WTC11 (cell line): ENCODE results near the gene TRAPPC8. TPM values are rescaled to one million over a fixed set of nuclear protein-coding genes. Genes with fewer than 3 reads are reported as not detected.

Source experiments
- ATAC-seq: fragments of 200-7000 bp; cut with Tn5 transposase; 2 replicates; pipeline ENCODE4 v1.10.0; 2021; ENCODE audit warnings: mild to moderate bottlenecking, moderate library complexity
- CTCF ChIA-PET: fragments of 300-600 bp; sonication (Branson Sonifier 250); formaldehyde crosslinking; loops from one replicate; lab custom pipeline; 2021; ENCODE audit warnings: antibody characterized with exemption; lab: Charles Lee
- POLR2A ChIA-PET: fragments of 350-600 bp; sonication (Branson Sonifier 250); formaldehyde crosslinking; loops from one replicate; lab custom pipeline; 2021; ENCODE audit warnings: antibody characterized with exemption; lab: Charles Lee
- DNase-seq: peaks from one replicate; pipeline ENCODE4 v3.0.0; 2021; ENCODE audit warnings: low spot score
- H3K27ac Mint-ChIP-seq: 2 replicates; pipeline ENCODE4 v1.8.0; 2021; ENCODE audit warnings: mixed read lengths
- H3K27me3 Mint-ChIP-seq: 2 replicates; pipeline ENCODE4 v1.8.0; 2021; ENCODE audit warnings: low read depth, mild to moderate bottlenecking, moderate library complexity, mixed read lengths
- H3K36me3 Mint-ChIP-seq: 2 replicates; pipeline ENCODE4 v1.8.0; 2021; ENCODE audit warnings: mixed read lengths
- H3K4me1 Mint-ChIP-seq: 2 replicates; pipeline ENCODE4 v1.8.0; 2022; ENCODE audit warnings: mixed read lengths
- H3K4me3 Mint-ChIP-seq: 2 replicates; pipeline ENCODE4 v1.8.0; 2021; ENCODE audit warnings: mild to moderate bottlenecking, moderate library complexity, mixed read lengths
- H3K9me3 Mint-ChIP-seq: 2 replicates; pipeline ENCODE4 v1.8.0; 2021; ENCODE audit warnings: mixed read lengths
- CBFB ChIP-seq: sonication (generic); formaldehyde crosslinking; IDR thresholded peaks from 2 replicates; pipeline ENCODE4 v1.8.1; 2022; ENCODE audit warnings: mild to moderate bottlenecking, low read depth, missing genetic modification reagents
- CTCF ChIP-seq: fragments of 200-600 bp; IDR thresholded peaks from 2 replicates; pipeline ENCODE4 v1.8.0; 2022; ENCODE audit warnings: antibody characterized with exemption
- HMGA2 ChIP-seq: fragments of 250-450 bp; sonication (Bioruptor Pico); IDR thresholded peaks from 2 replicates; pipeline ENCODE4 v1.4.0; 2021; ENCODE audit warnings: mild to moderate bottlenecking, moderate library complexity
- KAT7 ChIP-seq: sonication (generic); formaldehyde crosslinking; IDR thresholded peaks from 2 replicates; pipeline ENCODE4 v1.8.1; 2023; ENCODE audit warnings: missing genetic modification reagents, mild to moderate bottlenecking, borderline replicate concordance
- NFATC4 ChIP-seq: fragments of 250-450 bp; sonication (Bioruptor Pico); IDR thresholded peaks from 2 replicates; pipeline ENCODE4 v1.9.0; 2021; ENCODE audit warnings: mild to moderate bottlenecking
- NR3C1 ChIP-seq: sonication (generic); formaldehyde crosslinking; conservative IDR thresholded peaks from 2 replicates; pipeline ENCODE4 v1.8.1; 2023; ENCODE audit warnings: low read depth, mild to moderate bottlenecking, missing genetic modification reagents
- TP53 ChIP-seq: sonication (generic); formaldehyde crosslinking; IDR thresholded peaks from 2 replicates; pipeline ENCODE4 v1.8.1; 2023; ENCODE audit warnings: mild to moderate bottlenecking, missing genetic modification reagents
- ZMAT4 ChIP-seq: fragments of 250-450 bp; sonication (Bioruptor Pico); IDR thresholded peaks from 2 replicates; pipeline ENCODE4 v1.9.0; 2021; ENCODE audit warnings: mild to moderate bottlenecking
- ZNF263 ChIP-seq: sonication (generic); formaldehyde crosslinking; IDR thresholded peaks from 2 replicates; pipeline ENCODE4 v1.8.1; 2022; ENCODE audit warnings: low read depth, mild to moderate bottlenecking, moderate library complexity, missing genetic modification reagents
- ZNF671 ChIP-seq: fragments of 250-450 bp; sonication (Bioruptor Pico); IDR thresholded peaks from 2 replicates; pipeline ENCODE4 v1.8.0; 2021; ENCODE audit warnings: mild to moderate bottlenecking
- total RNA-seq: library from RNA; stranded (reverse); gene quantifications from 3 replicates; pipeline ENCODE4 v1.2.3, GENCODE V29; 2021
- TF ChIP-seq, protein P1 (sequence below): sonication (generic); formaldehyde crosslinking; IDR thresholded peaks from 2 replicates; pipeline ENCODE4 v1.8.1; 2022; ENCODE audit warnings: low read depth, missing genetic modification reagents, borderline replicate concordance
- TF ChIP-seq, protein P2 (sequence below): fragments of 250-450 bp; sonication (Bioruptor Pico); IDR thresholded peaks from 2 replicates; pipeline ENCODE4 v1.9.0; 2021; ENCODE audit warnings: mild to moderate bottlenecking, borderline replicate concordance

The TRAPPC8 gene
- total RNA-seq, 1 experiment from 2014 or later = 56.3 TPM

- Mint-ChIP-seq H3K9me3 (peaks cover 30% of the 10 kb centered on the region), H3K4me1 (peaks cover under 1% of the 10 kb centered on the region; the same call in 1 of the 2 replicates)
- CTCF ChIA-PET = interaction anchor here (2.3 kb wide), 1 partner anchor 12 kb away, joined by 13 read pairs; no protein-coding TSS in a partner anchor
- no peak for ATAC-seq
- TF ChIP-seq, protein P1, sequence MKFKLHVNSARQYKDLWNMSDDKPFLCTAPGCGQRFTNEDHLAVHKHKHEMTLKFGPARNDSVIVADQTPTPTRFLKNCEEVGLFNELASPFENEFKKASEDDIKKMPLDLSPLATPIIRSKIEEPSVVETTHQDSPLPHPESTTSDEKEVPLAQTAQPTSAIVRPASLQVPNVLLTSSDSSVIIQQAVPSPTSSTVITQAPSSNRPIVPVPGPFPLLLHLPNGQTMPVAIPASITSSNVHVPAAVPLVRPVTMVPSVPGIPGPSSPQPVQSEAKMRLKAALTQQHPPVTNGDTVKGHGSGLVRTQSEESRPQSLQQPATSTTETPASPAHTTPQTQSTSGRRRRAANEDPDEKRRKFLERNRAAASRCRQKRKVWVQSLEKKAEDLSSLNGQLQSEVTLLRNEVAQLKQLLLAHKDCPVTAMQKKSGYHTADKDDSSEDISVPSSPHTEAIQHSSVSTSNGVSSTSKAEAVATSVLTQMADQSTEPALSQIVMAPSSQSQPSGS (CRISPR knock-in tag) = no peak
- TF ChIP-seq NFATC4 (CRISPR knock-in tag) (no peak), NR3C1 (CRISPR knock-in tag) (no peak), TP53 (CRISPR knock-in tag) (no peak), KAT7 (CRISPR knock-in tag) (no peak), CTCF (no peak), ZMAT4 (no peak), ZNF671 (CRISPR knock-in tag) (no peak), ZNF263 (CRISPR knock-in tag) (no peak), CBFB (no peak)
- TF ChIP-seq, protein P2, sequence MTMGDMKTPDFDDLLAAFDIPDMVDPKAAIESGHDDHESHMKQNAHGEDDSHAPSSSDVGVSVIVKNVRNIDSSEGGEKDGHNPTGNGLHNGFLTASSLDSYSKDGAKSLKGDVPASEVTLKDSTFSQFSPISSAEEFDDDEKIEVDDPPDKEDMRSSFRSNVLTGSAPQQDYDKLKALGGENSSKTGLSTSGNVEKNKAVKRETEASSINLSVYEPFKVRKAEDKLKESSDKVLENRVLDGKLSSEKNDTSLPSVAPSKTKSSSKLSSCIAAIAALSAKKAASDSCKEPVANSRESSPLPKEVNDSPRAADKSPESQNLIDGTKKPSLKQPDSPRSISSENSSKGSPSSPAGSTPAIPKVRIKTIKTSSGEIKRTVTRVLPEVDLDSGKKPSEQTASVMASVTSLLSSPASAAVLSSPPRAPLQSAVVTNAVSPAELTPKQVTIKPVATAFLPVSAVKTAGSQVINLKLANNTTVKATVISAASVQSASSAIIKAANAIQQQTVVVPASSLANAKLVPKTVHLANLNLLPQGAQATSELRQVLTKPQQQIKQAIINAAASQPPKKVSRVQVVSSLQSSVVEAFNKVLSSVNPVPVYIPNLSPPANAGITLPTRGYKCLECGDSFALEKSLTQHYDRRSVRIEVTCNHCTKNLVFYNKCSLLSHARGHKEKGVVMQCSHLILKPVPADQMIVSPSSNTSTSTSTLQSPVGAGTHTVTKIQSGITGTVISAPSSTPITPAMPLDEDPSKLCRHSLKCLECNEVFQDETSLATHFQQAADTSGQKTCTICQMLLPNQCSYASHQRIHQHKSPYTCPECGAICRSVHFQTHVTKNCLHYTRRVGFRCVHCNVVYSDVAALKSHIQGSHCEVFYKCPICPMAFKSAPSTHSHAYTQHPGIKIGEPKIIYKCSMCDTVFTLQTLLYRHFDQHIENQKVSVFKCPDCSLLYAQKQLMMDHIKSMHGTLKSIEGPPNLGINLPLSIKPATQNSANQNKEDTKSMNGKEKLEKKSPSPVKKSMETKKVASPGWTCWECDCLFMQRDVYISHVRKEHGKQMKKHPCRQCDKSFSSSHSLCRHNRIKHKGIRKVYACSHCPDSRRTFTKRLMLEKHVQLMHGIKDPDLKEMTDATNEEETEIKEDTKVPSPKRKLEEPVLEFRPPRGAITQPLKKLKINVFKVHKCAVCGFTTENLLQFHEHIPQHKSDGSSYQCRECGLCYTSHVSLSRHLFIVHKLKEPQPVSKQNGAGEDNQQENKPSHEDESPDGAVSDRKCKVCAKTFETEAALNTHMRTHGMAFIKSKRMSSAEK (CRISPR knock-in tag) = no peak
- TF ChIP-seq, all 79 proteins: peak for 0
- Mint-ChIP-seq H3K27me3 (peaks cover 5% of the 10 kb centered on the region; the same call in 1 of the 2 replicates), H3K4me3 (no peak overlapping the region), H3K27ac (no peak overlapping the region), H3K36me3 (peaks cover 10% of the 10 kb centered on the region)
- POLR2A ChIA-PET = no interaction called here
- no peak for DNase-seq
These were observed 22.5 kb upstream of the TRAPPC8 start for GRCh38 chr18:31965316-31965970.

GRCh38 chr18:31957728-31958127 lies 14.8 kb upstream of the TRAPPC8 start:
- Mint-ChIP-seq H3K4me1 (peaks cover 20% of the 10 kb centered on the region), H3K36me3 (peaks cover 16% of the 10 kb centered on the region), H3K27me3 (peaks cover 5% of the 10 kb centered on the region; the same call in 1 of the 2 replicates), H3K27ac (no peak overlapping the region; the same call in 1 of the 2 replicates), H3K4me3 (no peak overlapping the region), H3K9me3 (peaks cover 15% of the 10 kb centered on the region)
- TF ChIP-seq, protein P2 (CRISPR knock-in tag) = no peak
- TF ChIP-seq HMGA2 (CRISPR knock-in tag) = peak; percentile 87
- DNase-seq (no peak), ATAC-seq (no peak)
- ChIA-PET POLR2A (no interaction called here), CTCF (no interaction called here)
